ENCODE data around the gene AK9.

The AK9 gene

GRCh38 chr6:109467696-109468095, 223.3 kb downstream of the AK9 start:
- no peak overlapping the region for H3K4me3 ChIP-seq (ENCODE audit: low read depth, low read length, poor library complexity, severe bottlenecking)
- no peak overlapping the region for H3K9ac ChIP-seq (ENCODE audit: low read length)
- no peaks in the 10 kb centered on the region for H3K9me3 ChIP-seq (ENCODE audit: low read length)
- no peaks in the 10 kb centered on the region for H3K79me2 ChIP-seq (ENCODE audit: insufficient read depth, low read length)
- no peak overlapping the region for H3K4me2 ChIP-seq (ENCODE audit: low read length)
- no peaks in the 10 kb centered on the region for H3K9me2 ChIP-seq (ENCODE audit: low read depth, low read length)
- H3K4me1 ChIP-seq (ENCODE audit: insufficient read depth, low read length, severe bottlenecking) = no peaks in the 10 kb centered on the region
- peaks cover 99% of the 10 kb centered on the region for H3K36me3 ChIP-seq (ENCODE audit: insufficient read depth, low read length)
- TF ChIP-seq EZH2 (IDR thresholded peaks at IDR 0.05; ENCODE audit: borderline replicate concordance, low read length) (no peak), CTCF (IDR thresholded peaks at IDR 0.05; ENCODE audit: low read length) (no peak)
- no peaks in the 10 kb centered on the region for H3F3A ChIP-seq (ENCODE audit: insufficient read depth, low read length)
- no peak overlapping the region for H3K27ac ChIP-seq (ENCODE audit: low read depth, low read length, poor library complexity, severe bottlenecking)
- no peak overlapping the region for H2AFZ ChIP-seq (ENCODE audit: low read length)
- H4K20me1 ChIP-seq (ENCODE audit: insufficient read depth, low read length) = no peaks in the 10 kb centered on the region
- H3K27me3 ChIP-seq (ENCODE audit: insufficient read depth, low read length) = no peaks in the 10 kb centered on the region

GRCh38 chr6:109466212-109466923, 224.6 kb downstream of the AK9 start:
- TF ChIP-seq EZH2 (IDR thresholded peaks at IDR 0.05; ENCODE audit: borderline replicate concordance, low read length) (no peak), CTCF (IDR thresholded peaks at IDR 0.05; ENCODE audit: low read length) (no peak)
- Histone ChIP-seq H3K27me3 (ENCODE audit: insufficient read depth, low read length) (no peaks in the 10 kb centered on the region), H3K9ac (ENCODE audit: low read length) (no peak overlapping the region), H3K79me2 (ENCODE audit: insufficient read depth, low read length) (no peaks in the 10 kb centered on the region), H4K20me1 (ENCODE audit: insufficient read depth, low read length) (no peaks in the 10 kb centered on the region), H3K27ac (ENCODE audit: low read depth, low read length, poor library complexity, severe bottlenecking) (no peak overlapping the region), H2AFZ (ENCODE audit: low read length) (no peak overlapping the region), H3K9me2 (ENCODE audit: low read depth, low read length) (no peaks in the 10 kb centered on the region), H3K4me3 (ENCODE audit: low read depth, low read length, poor library complexity, severe bottlenecking) (no peak overlapping the region), H3K4me1 (ENCODE audit: insufficient read depth, low read length, severe bottlenecking) (no peaks in the 10 kb centered on the region), H3K36me3 (ENCODE audit: insufficient read depth, low read length) (peaks cover 97% of the 10 kb centered on the region), H3K9me3 (ENCODE audit: low read length) (no peaks in the 10 kb centered on the region), H3K4me2 (ENCODE audit: low read length) (no peak overlapping the region), H3F3A (ENCODE audit: insufficient read depth, low read length) (no peaks in the 10 kb centered on the region)

- peaks cover 96% of the 10 kb centered on the region for H3K36me3 ChIP-seq (ENCODE audit: insufficient read depth, low read length)
- H3K79me2 ChIP-seq (ENCODE audit: insufficient read depth, low read length) = no peaks in the 10 kb centered on the region
- H3K4me1 ChIP-seq (ENCODE audit: insufficient read depth, low read length, severe bottlenecking) = no peaks in the 10 kb centered on the region
- no peak overlapping the region for H3K9ac ChIP-seq (ENCODE audit: low read length)
- no peak overlapping the region for H3K27ac ChIP-seq (ENCODE audit: low read depth, low read length, poor library complexity, severe bottlenecking)
- no peak for TF ChIP-seq EZH2 (IDR thresholded peaks at IDR 0.05; ENCODE audit: borderline replicate concordance, low read length)
- no peak for TF ChIP-seq CTCF (IDR thresholded peaks at IDR 0.05; ENCODE audit: low read length)
- H2AFZ ChIP-seq (ENCODE audit: low read length) = no peak overlapping the region
- no peaks in the 10 kb centered on the region for H3K27me3 ChIP-seq (ENCODE audit: insufficient read depth, low read length)
- H3K9me3 ChIP-seq (ENCODE audit: low read length) = no peaks in the 10 kb centered on the region
- H4K20me1 ChIP-seq (ENCODE audit: insufficient read depth, low read length) = no peaks in the 10 kb centered on the region
- H3F3A ChIP-seq (ENCODE audit: insufficient read depth, low read length) = no peaks in the 10 kb centered on the region
- no peak overlapping the region for H3K4me2 ChIP-seq (ENCODE audit: low read length)
- H3K9me2 ChIP-seq (ENCODE audit: low read depth, low read length) = no peaks in the 10 kb centered on the region
- H3K4me3 ChIP-seq (ENCODE audit: low read depth, low read length, poor library complexity, severe bottlenecking) = no peak overlapping the region
Observed at GRCh38 chr6:109465772-109466171, 225.2 kb downstream of the AK9 start.
